Measurements from ENCODE around the gene SAC3D1. TPM values are rescaled to one million over a fixed set of nuclear protein-coding genes. Genes with fewer than 3 reads are reported as not detected.

SAC3D1 gene
- total and polyA plus RNA-seq, 12 donors, result 4.4 to 23.6 (median 10.5) TPM

- Histone ChIP-seq H3K9me3 (replicated peaks in 1 of 3) (no peaks in the 10 kb centered on the region), H3K4me3 (no peak overlapping the region), H3K27ac (no peak overlapping the region), H3K4me1 (replicated peaks in 1 of 2) (peaks cover 6 to 13% of the 10 kb centered on the region in 2 donors), H3K27me3 (no peaks in the 10 kb centered on the region), H3K36me3 (replicated peaks in 1 of 2) (peaks cover 0 to 46% of the 10 kb centered on the region in 2 donors)
- no peak for TF ChIP-seq POLR2A (IDR thresholded peaks at IDR 0.05)
- TF ChIP-seq CTCF (IDR thresholded peaks at IDR 0.05), result no peak
- 81 to 90% (median 86%) methylated on average over 8 to 13 of the region's 13 CpGs; no CpG with 5 or more reads in 1 of the 4 donors for WGBS, 4 donors
- intact Hi-C loops (cut with DNase I), result no loop called here
- no peak for DNase-seq
These were observed 8.8 kb upstream of the SAC3D1 start for GRCh38 chr11:65032216-65032615.

DNA sequence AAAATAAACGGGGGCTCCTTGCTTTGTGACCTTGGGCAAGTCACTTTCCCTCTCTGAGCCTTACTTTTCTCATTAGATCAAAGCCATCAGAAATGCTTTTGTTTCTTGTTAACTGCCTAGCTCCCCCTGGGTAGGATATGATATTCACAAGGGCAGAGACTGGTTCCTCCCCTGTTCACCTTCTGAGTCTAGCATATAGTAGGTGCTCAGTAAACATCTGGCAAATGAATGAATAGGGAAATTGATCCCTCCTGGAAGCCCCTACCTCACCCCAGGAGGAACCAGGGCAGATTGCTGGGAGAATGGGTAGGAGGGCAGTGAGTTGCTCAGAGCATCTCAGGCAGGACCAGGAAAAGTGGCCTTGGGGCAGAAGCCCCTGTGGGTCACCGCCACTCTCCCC, 6.6 kb upstream of the SAC3D1 start:
- intact Hi-C loops (cut with DNase I), result no loop called here
- Histone ChIP-seq H3K27ac (no peak overlapping the region), H3K4me3 (no peak overlapping the region), H3K36me3 (replicated peaks in 1 of 2) (peaks cover 0 to 59% of the 10 kb centered on the region in 2 donors), H3K27me3 (no peaks in the 10 kb centered on the region), H3K4me1 (replicated peaks in 1 of 2) (no peaks in the 10 kb centered on the region), H3K9me3 (replicated peaks in 1 of 3) (no peaks in the 10 kb centered on the region)
- TF ChIP-seq POLR2A (IDR thresholded peaks at IDR 0.05), result no peak
- no peak for TF ChIP-seq CTCF (IDR thresholded peaks at IDR 0.05)
- 66 to 79% (median 74%) methylated on average over 2 of the region's 2 CpGs for WGBS, 4 donors
- DNase-seq, result no peak

DNA sequence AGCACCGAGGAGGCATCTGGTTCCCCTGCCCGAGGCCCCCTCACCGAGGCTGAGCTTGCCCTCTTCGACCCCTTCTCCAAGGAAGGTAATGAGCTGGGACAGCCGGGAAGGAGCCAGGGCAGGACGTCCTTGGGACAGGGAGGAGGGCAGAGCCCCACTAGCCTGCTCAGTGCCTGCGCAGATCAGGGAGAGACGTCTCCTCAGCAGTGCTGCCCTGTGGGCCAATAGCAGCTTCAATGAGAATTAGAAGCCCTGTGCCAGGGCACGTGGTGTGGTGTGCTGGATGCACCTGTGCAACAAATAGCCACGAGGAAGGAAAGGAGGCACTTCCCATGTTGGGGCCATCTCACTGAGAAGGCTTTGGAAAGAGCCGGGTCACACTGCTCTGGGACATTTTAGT, 5.4 kb upstream of the SAC3D1 start:
- Histone ChIP-seq H3K4me1 (replicated peaks in 1 of 2) (peaks cover 0 to 5% of the 10 kb centered on the region in 2 donors), H3K4me3 (no peak overlapping the region), H3K36me3 (replicated peaks in 1 of 2) (peaks cover 0 to 59% of the 10 kb centered on the region in 2 donors), H3K27ac (peak overlapping the region in 1 of 5 donors; percentile 0), H3K27me3 (no peaks in the 10 kb centered on the region), H3K9me3 (replicated peaks in 1 of 3) (no peaks in the 10 kb centered on the region)
- intact Hi-C loops (cut with DNase I), result no loop called here
- peak in 6 of 7 donors; percentile 28 to 69 (median 50) for DNase-seq
- 45 to 71% (median 61%) methylated on average over 6 to 11 of the region's 11 CpGs for WGBS, 4 donors
- no peak for TF ChIP-seq CTCF (IDR thresholded peaks at IDR 0.05)
- TF ChIP-seq POLR2A (IDR thresholded peaks at IDR 0.05), result no peak

- 50 to 58% (median 54%) methylated on average over 6 of the region's 6 CpGs for WGBS, 4 donors
- no peak overlapping the region for H3K4me3 ChIP-seq
- H3K4me1 ChIP-seq (replicated peaks in 1 of 2), result peaks cover 0 to 10% of the 10 kb centered on the region in 2 donors
- no peaks in the 10 kb centered on the region for H3K27me3 ChIP-seq
- no peak for TF ChIP-seq POLR2A (IDR thresholded peaks at IDR 0.05)
- TF ChIP-seq CTCF (IDR thresholded peaks at IDR 0.05), result no peak
- DNase-seq, result peak; percentile 90 to 92 (median 91)
- intact Hi-C loops (cut with DNase I), result no loop called here
- H3K9me3 ChIP-seq (replicated peaks in 1 of 3), result no peaks in the 10 kb centered on the region
- H3K27ac ChIP-seq, result peak overlapping the region in 1 of 5 donors; percentile 26
- H3K36me3 ChIP-seq (replicated peaks in 1 of 2), result peaks cover 0 to 57% of the 10 kb centered on the region in 2 donors
These were observed 4.1 kb upstream of the SAC3D1 start for GRCh38 chr11:65036931-65037330.

Data from adrenal gland (tissue), 12 donors.